K562 (cell line): ENCODE measurements around the gene PIK3R5.
"Not testable (repeated sequence)": the region's sequence is repeated elsewhere in the genome, so short reads cannot be mapped to it uniquely, and the experiment has no call there.

ENCODE experiments used
- HDAC2 ChIP-seq: fragments of 450-650 bp; IDR thresholded peaks from 2 replicates; pipeline ENCODE4 v1.6.1; 2016; ENCODE audit warnings: mild to moderate bottlenecking
- HDGF ChIP-seq: fragments of 450-650 bp; IDR thresholded peaks from 2 replicates; pipeline ENCODE4 v1.6.1; 2016
- MAFF ChIP-seq: IDR thresholded peaks from 2 replicates; pipeline ENCODE4 v1.6.1; 2012; ENCODE audit warnings: low read length, improper control_type of control experiment
- POLR2AphosphoS5 ChIP-seq: IDR thresholded peaks from 2 replicates; pipeline ENCODE4 v1.6.1; 2011; ENCODE audit warnings: mild to moderate bottlenecking, low read depth, low read length, moderate library complexity; ENCODE audit not compliant: control insufficient read depth, insufficient read depth
- SIN3A ChIP-seq, 2 experiments: fragments of 150-350 bp in 1 of 2; IDR thresholded peaks; 2 replicates each; pipeline ENCODE4 v1.6.1; 2011 to 2016; ENCODE audit warnings: borderline replicate concordance in 2 of 2, low read depth in 2 of 2, low read length in 2 of 2, mild to moderate bottlenecking in 2 of 2, moderate library complexity in 2 of 2; ENCODE audit not compliant: control insufficient read depth in 1 of 2
- TEAD4 ChIP-seq, 2 experiments: sonication (generic) in 1 of 2; formaldehyde crosslinking in 1 of 2; IDR thresholded peaks; 2 replicates each; pipeline versions ENCODE4 v1.6.1 to v1.8.0; 2012 to 2022; ENCODE audit warnings: borderline replicate concordance in 1 of 2, inconsistent platforms in 1 of 2, low read length in 1 of 2, mild to moderate bottlenecking in 1 of 2, missing genetic modification reagents in 1 of 2
- TSC22D4 ChIP-seq: fragments of 450-650 bp; IDR thresholded peaks from 2 replicates; pipeline ENCODE4 v1.6.1; 2016; ENCODE audit warnings: missing genetic modification characterization, missing biosample characterization, control low read depth
- ZNF79 ChIP-seq: fragments of 250-450 bp; sonication (Bioruptor Pico); IDR thresholded peaks from 2 replicates; pipeline ENCODE4 v1.4.0; 2020; ENCODE audit warnings: low read depth, mild to moderate bottlenecking, moderate library complexity
- TF ChIP-seq, protein P1 (sequence below): sonication (generic); formaldehyde crosslinking; IDR thresholded peaks from 2 replicates; pipeline ENCODE4 v1.8.0; 2023; ENCODE audit warnings: missing genetic modification reagents, mild to moderate bottlenecking, borderline replicate concordance
- TF ChIP-seq, protein P2 (sequence below): fragments of 450-650 bp; conservative IDR thresholded peaks from 2 replicates; pipeline ENCODE4 v1.6.1; 2016; ENCODE audit warnings: missing genetic modification characterization, low read depth, mild to moderate bottlenecking, control low read depth, missing compliant biosample characterization
- TF ChIP-seq, protein P3 (sequence below): IDR thresholded peaks from 3 replicates; pipeline ENCODE4 v1.6.1; 2011; ENCODE audit warnings: borderline replicate concordance, mild to moderate bottlenecking; ENCODE audit not compliant: insufficient read length, insufficient read depth
- TF ChIP-seq, protein P4 (sequence below), 3 experiments: IDR thresholded peaks in 2 of 3; conservative IDR thresholded peaks in 1 of 3; 2 replicates each; pipeline ENCODE4 v1.5.1; 2011 to 2012; ENCODE audit warnings: low read length in 3 of 3, mild to moderate bottlenecking in 3 of 3, control low read depth in 2 of 3, improper control_type of control experiment in 1 of 3, inconsistent platforms in 1 of 3, low read depth in 1 of 3, mixed read lengths in 1 of 3, moderate library complexity in 1 of 3; ENCODE audit not compliant: insufficient read depth in 2 of 3
- TF ChIP-seq, protein P5 (sequence below): fragments of 250-450 bp; sonication (Bioruptor Pico); IDR thresholded peaks from 2 replicates; pipeline ENCODE4 v1.4.0; 2020

DNA sequence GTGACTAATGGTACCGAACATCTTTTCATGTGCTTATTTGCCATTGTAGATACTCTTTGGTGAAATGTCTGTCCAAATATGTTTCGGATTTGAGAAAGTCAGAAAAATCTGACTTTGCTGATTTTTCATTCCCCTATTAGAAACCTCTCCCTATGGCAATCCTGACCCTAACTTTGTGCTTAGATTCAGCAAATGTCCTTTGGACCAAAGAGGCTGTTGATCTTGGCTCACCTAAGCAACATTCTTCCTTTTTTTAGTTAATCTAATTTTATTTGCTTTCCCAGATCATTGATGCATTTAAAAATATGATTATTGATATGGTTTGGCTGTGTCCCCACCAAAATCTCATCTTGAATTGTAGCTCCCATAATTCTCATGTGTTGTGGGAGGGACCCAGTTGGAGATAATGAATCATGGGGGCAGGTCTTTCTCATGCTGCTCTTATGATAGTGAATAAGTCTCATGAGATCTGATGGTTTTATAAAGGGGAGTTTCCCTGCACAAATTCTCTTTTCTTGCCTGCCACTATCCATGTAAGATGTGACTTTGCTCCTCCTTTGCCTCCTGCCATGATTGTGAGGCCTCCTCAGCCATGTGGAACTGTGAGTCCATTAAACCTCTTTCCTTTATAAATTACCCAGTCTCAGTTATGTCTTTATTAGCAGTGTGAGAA is 22.9 kb upstream of the PIK3R5 start:
- TF ChIP-seq MAFF; TEAD4 (IDR thresholded peaks at IDR 0.05; ENCODE audit: low read length); TEAD4 (CRISPR knock-in tag; IDR thresholded peaks at IDR 0.05; ENCODE audit: borderline replicate concordance); HDAC2; TSC22D4 (tag); POLR2AphosphoS5; HDGF; ZNF79 (CRISPR knock-in tag); SIN3A (IDR thresholded peaks at IDR 0.05; ENCODE audit: borderline replicate concordance in 2 of 2, control insufficient read depth in 1 of 2, low read depth in 2 of 2, low read length in 2 of 2): not testable (repeated sequence)
- TF ChIP-seq, protein P1, sequence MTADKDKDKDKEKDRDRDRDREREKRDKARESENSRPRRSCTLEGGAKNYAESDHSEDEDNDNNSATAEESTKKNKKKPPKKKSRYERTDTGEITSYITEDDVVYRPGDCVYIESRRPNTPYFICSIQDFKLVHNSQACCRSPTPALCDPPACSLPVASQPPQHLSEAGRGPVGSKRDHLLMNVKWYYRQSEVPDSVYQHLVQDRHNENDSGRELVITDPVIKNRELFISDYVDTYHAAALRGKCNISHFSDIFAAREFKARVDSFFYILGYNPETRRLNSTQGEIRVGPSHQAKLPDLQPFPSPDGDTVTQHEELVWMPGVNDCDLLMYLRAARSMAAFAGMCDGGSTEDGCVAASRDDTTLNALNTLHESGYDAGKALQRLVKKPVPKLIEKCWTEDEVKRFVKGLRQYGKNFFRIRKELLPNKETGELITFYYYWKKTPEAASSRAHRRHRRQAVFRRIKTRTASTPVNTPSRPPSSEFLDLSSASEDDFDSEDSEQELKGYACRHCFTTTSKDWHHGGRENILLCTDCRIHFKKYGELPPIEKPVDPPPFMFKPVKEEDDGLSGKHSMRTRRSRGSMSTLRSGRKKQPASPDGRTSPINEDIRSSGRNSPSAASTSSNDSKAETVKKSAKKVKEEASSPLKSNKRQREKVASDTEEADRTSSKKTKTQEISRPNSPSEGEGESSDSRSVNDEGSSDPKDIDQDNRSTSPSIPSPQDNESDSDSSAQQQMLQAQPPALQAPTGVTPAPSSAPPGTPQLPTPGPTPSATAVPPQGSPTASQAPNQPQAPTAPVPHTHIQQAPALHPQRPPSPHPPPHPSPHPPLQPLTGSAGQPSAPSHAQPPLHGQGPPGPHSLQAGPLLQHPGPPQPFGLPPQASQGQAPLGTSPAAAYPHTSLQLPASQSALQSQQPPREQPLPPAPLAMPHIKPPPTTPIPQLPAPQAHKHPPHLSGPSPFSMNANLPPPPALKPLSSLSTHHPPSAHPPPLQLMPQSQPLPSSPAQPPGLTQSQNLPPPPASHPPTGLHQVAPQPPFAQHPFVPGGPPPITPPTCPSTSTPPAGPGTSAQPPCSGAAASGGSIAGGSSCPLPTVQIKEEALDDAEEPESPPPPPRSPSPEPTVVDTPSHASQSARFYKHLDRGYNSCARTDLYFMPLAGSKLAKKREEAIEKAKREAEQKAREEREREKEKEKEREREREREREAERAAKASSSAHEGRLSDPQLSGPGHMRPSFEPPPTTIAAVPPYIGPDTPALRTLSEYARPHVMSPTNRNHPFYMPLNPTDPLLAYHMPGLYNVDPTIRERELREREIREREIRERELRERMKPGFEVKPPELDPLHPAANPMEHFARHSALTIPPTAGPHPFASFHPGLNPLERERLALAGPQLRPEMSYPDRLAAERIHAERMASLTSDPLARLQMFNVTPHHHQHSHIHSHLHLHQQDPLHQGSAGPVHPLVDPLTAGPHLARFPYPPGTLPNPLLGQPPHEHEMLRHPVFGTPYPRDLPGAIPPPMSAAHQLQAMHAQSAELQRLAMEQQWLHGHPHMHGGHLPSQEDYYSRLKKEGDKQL (CRISPR knock-in tag) = not testable (repeated sequence)
- TF ChIP-seq, protein P2, sequence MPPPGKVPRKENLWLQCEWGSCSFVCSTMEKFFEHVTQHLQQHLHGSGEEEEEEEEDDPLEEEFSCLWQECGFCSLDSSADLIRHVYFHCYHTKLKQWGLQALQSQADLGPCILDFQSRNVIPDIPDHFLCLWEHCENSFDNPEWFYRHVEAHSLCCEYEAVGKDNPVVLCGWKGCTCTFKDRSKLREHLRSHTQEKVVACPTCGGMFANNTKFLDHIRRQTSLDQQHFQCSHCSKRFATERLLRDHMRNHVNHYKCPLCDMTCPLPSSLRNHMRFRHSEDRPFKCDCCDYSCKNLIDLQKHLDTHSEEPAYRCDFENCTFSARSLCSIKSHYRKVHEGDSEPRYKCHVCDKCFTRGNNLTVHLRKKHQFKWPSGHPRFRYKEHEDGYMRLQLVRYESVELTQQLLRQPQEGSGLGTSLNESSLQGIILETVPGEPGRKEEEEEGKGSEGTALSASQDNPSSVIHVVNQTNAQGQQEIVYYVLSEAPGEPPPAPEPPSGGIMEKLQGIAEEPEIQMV (tag) = not testable (repeated sequence)
- TF ChIP-seq, protein P3, sequence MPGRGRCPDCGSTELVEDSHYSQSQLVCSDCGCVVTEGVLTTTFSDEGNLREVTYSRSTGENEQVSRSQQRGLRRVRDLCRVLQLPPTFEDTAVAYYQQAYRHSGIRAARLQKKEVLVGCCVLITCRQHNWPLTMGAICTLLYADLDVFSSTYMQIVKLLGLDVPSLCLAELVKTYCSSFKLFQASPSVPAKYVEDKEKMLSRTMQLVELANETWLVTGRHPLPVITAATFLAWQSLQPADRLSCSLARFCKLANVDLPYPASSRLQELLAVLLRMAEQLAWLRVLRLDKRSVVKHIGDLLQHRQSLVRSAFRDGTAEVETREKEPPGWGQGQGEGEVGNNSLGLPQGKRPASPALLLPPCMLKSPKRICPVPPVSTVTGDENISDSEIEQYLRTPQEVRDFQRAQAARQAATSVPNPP = not testable (repeated sequence)
- TF ChIP-seq, protein P4, sequence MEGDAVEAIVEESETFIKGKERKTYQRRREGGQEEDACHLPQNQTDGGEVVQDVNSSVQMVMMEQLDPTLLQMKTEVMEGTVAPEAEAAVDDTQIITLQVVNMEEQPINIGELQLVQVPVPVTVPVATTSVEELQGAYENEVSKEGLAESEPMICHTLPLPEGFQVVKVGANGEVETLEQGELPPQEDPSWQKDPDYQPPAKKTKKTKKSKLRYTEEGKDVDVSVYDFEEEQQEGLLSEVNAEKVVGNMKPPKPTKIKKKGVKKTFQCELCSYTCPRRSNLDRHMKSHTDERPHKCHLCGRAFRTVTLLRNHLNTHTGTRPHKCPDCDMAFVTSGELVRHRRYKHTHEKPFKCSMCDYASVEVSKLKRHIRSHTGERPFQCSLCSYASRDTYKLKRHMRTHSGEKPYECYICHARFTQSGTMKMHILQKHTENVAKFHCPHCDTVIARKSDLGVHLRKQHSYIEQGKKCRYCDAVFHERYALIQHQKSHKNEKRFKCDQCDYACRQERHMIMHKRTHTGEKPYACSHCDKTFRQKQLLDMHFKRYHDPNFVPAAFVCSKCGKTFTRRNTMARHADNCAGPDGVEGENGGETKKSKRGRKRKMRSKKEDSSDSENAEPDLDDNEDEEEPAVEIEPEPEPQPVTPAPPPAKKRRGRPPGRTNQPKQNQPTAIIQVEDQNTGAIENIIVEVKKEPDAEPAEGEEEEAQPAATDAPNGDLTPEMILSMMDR (IDR thresholded peaks at IDR 0.05 in 2 of 3, conservative IDR thresholded peaks at IDR 0.05 in 1 of 3; ENCODE audit: insufficient read depth in 2 of 3, low read depth in 1 of 3, low read length in 3 of 3) = not testable (repeated sequence)
- TF ChIP-seq, protein P5, sequence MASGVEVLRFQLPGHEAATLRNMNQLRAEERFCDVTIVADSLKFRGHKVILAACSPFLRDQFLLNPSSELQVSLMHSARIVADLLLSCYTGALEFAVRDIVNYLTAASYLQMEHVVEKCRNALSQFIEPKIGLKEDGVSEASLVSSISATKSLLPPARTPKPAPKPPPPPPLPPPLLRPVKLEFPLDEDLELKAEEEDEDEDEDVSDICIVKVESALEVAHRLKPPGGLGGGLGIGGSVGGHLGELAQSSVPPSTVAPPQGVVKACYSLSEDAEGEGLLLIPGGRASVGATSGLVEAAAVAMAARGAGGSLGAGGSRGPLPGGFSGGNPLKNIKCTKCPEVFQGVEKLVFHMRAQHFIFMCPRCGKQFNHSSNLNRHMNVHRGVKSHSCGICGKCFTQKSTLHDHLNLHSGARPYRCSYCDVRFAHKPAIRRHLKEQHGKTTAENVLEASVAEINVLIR (CRISPR knock-in tag) = not testable (repeated sequence)
